IMR-90 (cell line): Measurements from ENCODE around the gene ATP5F1D. TPM values are rescaled to one million over a fixed set of nuclear protein-coding genes. Genes with fewer than 3 reads are reported as not detected.

Experiments
- ATAC-seq: fragments of 200-7000 bp; cut with Tn5 transposase; 2 replicates; pipeline ENCODE4 v1.9.1; 2020; ENCODE audit warnings: low read depth, mild to moderate bottlenecking, moderate library complexity
- BruUV-seq: library from RNA; stranded (reverse); fragments of 400-500 nt; replicated peaks from 2 replicates; lab custom pipeline; 2021; lab: Mats Ljungman, UMichigan
- CTCF ChIA-PET: fragments of 300-600 bp; formaldehyde crosslinking; extraction: SDS; loops from one replicate; lab custom pipeline; 2021; ENCODE audit warnings: antibody characterized with exemption; lab: Yijun Ruan, JAX
- POLR2A ChIA-PET: fragments of 300-600 bp; sonication (Branson Sonifier 250); formaldehyde crosslinking; loops from one replicate; lab custom pipeline; 2022; ENCODE audit warnings: antibody characterized with exemption; ENCODE audit not compliant: unreplicated experiment; lab: Charles Lee
- DNase-seq: peaks from one replicate; pipeline ENCODE4 v3.0.0; 2013
- H2AFZ ChIP-seq: replicated peaks from 2 replicates; pipeline ENCODE3; 2013; ENCODE audit warnings: low read length, mild to moderate bottlenecking; ENCODE audit not compliant: poor library complexity
- H2AK5ac ChIP-seq: 2 replicates; pipeline ENCODE4 v1.6.1; 2013; ENCODE audit warnings: low read depth, low read length, inconsistent platforms
- H2AK9ac ChIP-seq: replicated peaks from 2 replicates; pipeline ENCODE3; 2013; ENCODE audit warnings: mild to moderate bottlenecking, low read depth, low read length, moderate library complexity; ENCODE audit not compliant: poor library complexity
- H2BK120ac ChIP-seq: 2 replicates; pipeline ENCODE4 v1.6.1; 2013; ENCODE audit warnings: low read depth, low read length, inconsistent platforms
- H2BK15ac ChIP-seq: 3 replicates; pipeline ENCODE4 v1.6.1; 2013; ENCODE audit warnings: low read depth, low read length, inconsistent platforms
- H2BK20ac ChIP-seq: 2 replicates; pipeline ENCODE4 v1.6.1; 2013; ENCODE audit warnings: low read depth, mild to moderate bottlenecking, inconsistent platforms, low read length, moderate library complexity
- H2BK5ac ChIP-seq: 2 replicates; pipeline ENCODE4 v1.6.1; 2013; ENCODE audit warnings: mild to moderate bottlenecking, low read depth, low read length, inconsistent platforms; ENCODE audit not compliant: poor library complexity, severe bottlenecking
- H3K14ac ChIP-seq: replicated peaks from 2 replicates; pipeline ENCODE4 v1.6.1; 2013; ENCODE audit warnings: low read depth, low read length, inconsistent platforms
- H3K18ac ChIP-seq: 2 replicates; pipeline ENCODE4 v1.6.1; 2013; ENCODE audit warnings: low read depth, low read length, control low read depth
- H3K23ac ChIP-seq: 2 replicates; pipeline ENCODE4 v1.6.1; 2013; ENCODE audit warnings: low read depth, low read length, inconsistent platforms
- H3K27ac ChIP-seq: 2 replicates; pipeline ENCODE4 v1.5.1; 2013; ENCODE audit warnings: mild to moderate bottlenecking, control low read depth, low read length; ENCODE audit not compliant: insufficient read depth
- H3K27me3 ChIP-seq: 2 replicates; pipeline ENCODE4 v1.6.1; 2013; ENCODE audit warnings: low read length; ENCODE audit not compliant: control insufficient read depth, insufficient read depth
- H3K36me3 ChIP-seq: 2 replicates; pipeline ENCODE4 v1.6.1; 2013; ENCODE audit warnings: low read length, mixed read lengths; ENCODE audit not compliant: control insufficient read depth, insufficient read depth
- H3K4ac ChIP-seq: 2 replicates; pipeline ENCODE4 v1.6.1; 2013; ENCODE audit warnings: low read depth, low read length, inconsistent platforms
- H3K4me1 ChIP-seq: 2 replicates; pipeline ENCODE4 v1.6.1; 2013; ENCODE audit warnings: low read length, mixed read lengths; ENCODE audit not compliant: control insufficient read depth, insufficient read depth
- H3K4me2 ChIP-seq: 2 replicates; pipeline ENCODE4 v1.6.1; 2013; ENCODE audit warnings: low read depth, mild to moderate bottlenecking, control low read depth, low read length, moderate library complexity
- H3K4me3 ChIP-seq: 2 replicates; pipeline ENCODE4 v1.5.1; 2013; ENCODE audit warnings: low read depth, mild to moderate bottlenecking, control low read depth, low read length, moderate library complexity; ENCODE audit not compliant: insufficient read depth
- H3K56ac ChIP-seq: 2 replicates; pipeline ENCODE4 v1.6.1; 2013; ENCODE audit warnings: low read length, inconsistent platforms; ENCODE audit not compliant: insufficient read depth; ENCODE audit errors: extremely low read depth
- H3K79me1 ChIP-seq, 2 experiments: 2 replicates each; pipeline ENCODE4 v1.6.1; 2013; ENCODE audit warnings: low read length in 2 of 2, inconsistent platforms in 1 of 2, low read depth in 1 of 2
- H3K9ac ChIP-seq: 2 replicates; pipeline ENCODE4 v1.6.1; 2013; ENCODE audit warnings: low read depth, low read length, control low read depth
- H3K9me1 ChIP-seq: 2 replicates; pipeline ENCODE4 v1.6.1; 2013; ENCODE audit warnings: low read length, inconsistent platforms; ENCODE audit not compliant: insufficient read depth
- H3K9me3 ChIP-seq: 2 replicates; pipeline ENCODE4 v1.6.1; 2013; ENCODE audit warnings: low read length; ENCODE audit not compliant: control insufficient read depth, insufficient read depth
- H4K20me1 ChIP-seq: 2 replicates; pipeline ENCODE4 v1.6.1; 2013; ENCODE audit warnings: low read length, inconsistent platforms; ENCODE audit not compliant: insufficient read depth
- H4K5ac ChIP-seq: 2 replicates; pipeline ENCODE4 v1.6.1; 2013; ENCODE audit warnings: mild to moderate bottlenecking, low read depth, low read length, control low read depth
- H4K8ac ChIP-seq, 2 experiments: 2 replicates each; pipeline ENCODE4 v1.6.1; 2013; ENCODE audit warnings: low read depth in 2 of 2, low read length in 2 of 2, control low read depth in 1 of 2, inconsistent platforms in 1 of 2
- H4K91ac ChIP-seq: 2 replicates; pipeline ENCODE4 v1.6.1; 2013; ENCODE audit warnings: low read depth, low read length, inconsistent platforms; ENCODE audit not compliant: insufficient read depth
- BHLHE40 ChIP-seq: fragments of 150-350 bp; IDR thresholded peaks from 2 replicates; pipeline ENCODE4 v1.6.1; 2016; ENCODE audit warnings: mild to moderate bottlenecking, low read depth, low read length
- CEBPB ChIP-seq: IDR thresholded peaks from 2 replicates; pipeline ENCODE4 v1.6.1; 2012; ENCODE audit warnings: low read depth, low read length, improper control_type of control experiment
- CHD1 ChIP-seq: IDR thresholded peaks from 2 replicates; pipeline ENCODE4 v1.6.1; 2012; ENCODE audit warnings: low read depth, low read length, improper control_type of control experiment
- MAFK ChIP-seq: IDR thresholded peaks from 2 replicates; pipeline ENCODE4 v1.6.1; 2012; ENCODE audit warnings: low read depth, low read length, improper control_type of control experiment
- MAZ ChIP-seq: IDR thresholded peaks from 2 replicates; pipeline ENCODE4 v1.6.1; 2012; ENCODE audit warnings: low read depth, mild to moderate bottlenecking, low read length, improper control_type of control experiment, moderate library complexity, borderline replicate concordance
- MXI1 ChIP-seq: IDR thresholded peaks from 2 replicates; pipeline ENCODE4 v1.6.1; 2012; ENCODE audit warnings: low read depth, mild to moderate bottlenecking, low read length, moderate library complexity, borderline replicate concordance
- NFE2L2 ChIP-seq: fragments of 150-350 bp; IDR thresholded peaks from 2 replicates; pipeline ENCODE4 v1.6.1; 2016; ENCODE audit warnings: low read depth, mild to moderate bottlenecking, low read length
- POLR2A ChIP-seq: IDR thresholded peaks from 2 replicates; pipeline ENCODE4 v1.6.1; 2012; ENCODE audit warnings: mild to moderate bottlenecking, low read depth, low read length
- RFX5 ChIP-seq: IDR thresholded peaks from 2 replicates; pipeline ENCODE4 v1.8.0; 2012; ENCODE audit warnings: low read depth, mild to moderate bottlenecking, low read length, moderate library complexity
- WGBS, 2 experiments: methylation state at CpG; one replicate each; pipeline versions ENCODE4 v1.1.5 to v1.1.7; 2013; ENCODE audit warnings: missing lambda C conversion rate in 2 of 2; ENCODE audit not compliant: insufficient read length in 1 of 2; ENCODE audit errors: extremely low coverage in 2 of 2; 5-methylcytosine and 5-hydroxymethylcytosine counted together
- dilution Hi-C: fragments of 300-500 bp; cut with HindIII; formaldehyde crosslinking; loops from one replicate; pipeline ENCODE4 v1.14.3; 2018; ENCODE audit warnings: low sequenced_read_pairs; ENCODE audit not compliant: unreplicated experiment
- in situ Hi-C: fragments of 300-500 bp; cut with MboI; formaldehyde crosslinking; loops from 3 replicates; pipeline ENCODE4 v1.14.3; 2019; ENCODE audit warnings: low sequenced_read_pairs, inconsistent platforms, mixed read lengths
- intact Hi-C: fragments of 100-400 bp; cut with micrococcal nuclease; formaldehyde crosslinking; loops from 2 replicates; pipeline ENCODE4 v1.10.0; 2022
- polyA plus RNA-seq, 3 experiments: library from polyadenylated mRNA; depleted of rRNA; stranded (reverse); fragments of >200 nt; gene quantifications; 2 replicates each; pipeline ENCODE4 v1.2.3, GENCODE V29; 2012; ENCODE audit warnings: low replicate concordance in 1 of 3
- total RNA-seq: library from RNA; depleted of rRNA; stranded (reverse); fragments of >200 nt; gene quantifications from 2 replicates; pipeline ENCODE4 v1.2.3, GENCODE V29; 2012
- TF ChIP-seq, protein P1 (sequence below): fragments of 150-350 bp; IDR thresholded peaks from 2 replicates; pipeline ENCODE4 v1.6.1; 2017; ENCODE audit warnings: mild to moderate bottlenecking, antibody characterized with exemption, low read length, low read depth

Gene ATP5F1D
- total and polyA plus RNA-seq, 2 of the 4 experiments (the other 2 are of a cell fraction): 7.3 to 140 TPM

DNA sequence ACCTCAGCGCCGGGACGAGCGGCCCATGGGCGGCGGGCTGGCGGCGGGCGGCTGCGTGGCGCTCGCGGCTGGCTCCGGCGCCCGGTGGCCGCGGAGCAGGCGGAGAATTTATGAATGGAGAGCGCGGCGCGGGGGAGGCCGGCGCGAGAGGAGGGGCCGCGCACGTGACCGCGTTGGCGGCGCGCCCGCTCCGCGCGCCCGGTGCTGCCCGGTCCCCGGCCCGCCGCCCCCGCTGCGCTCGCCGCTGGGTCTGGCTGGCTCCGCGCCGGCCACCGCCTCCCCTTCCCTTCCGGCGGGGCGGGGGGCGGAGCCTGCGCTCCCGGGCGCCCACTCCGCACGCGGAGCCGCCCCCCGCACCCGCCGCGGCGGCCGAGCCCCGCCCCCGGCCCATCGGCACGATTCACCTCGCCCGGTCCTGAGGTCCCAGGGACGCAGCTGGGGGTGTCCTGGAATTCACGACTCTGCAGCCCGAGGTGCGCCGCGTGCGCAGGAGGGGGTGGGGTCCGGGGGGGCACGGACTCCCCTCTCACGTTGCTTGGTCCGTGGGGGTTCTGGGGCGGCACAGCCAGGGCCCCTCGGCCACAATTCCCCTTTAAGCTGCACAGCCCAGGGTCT, 3.7 kb upstream of the ATP5F1D start, which contains the start of gene CBARP:
Gene CBARP, minus strand, starts transcription at position 252 of the 615 bp plus-strand sequence. CDS start 1,905 bp downstream, outside the sequence.
- H3K27me3 ChIP-seq: no peaks in the 10 kb centered on the region
- H3K79me1 ChIP-seq: peaks cover 14 to 32% of the 10 kb centered on the region in 2 experiments
- peak; percentile 69 for TF ChIP-seq POLR2A
- TF ChIP-seq MAZ: peak; percentile 53
- no peak for TF ChIP-seq CHD1
- TF ChIP-seq, protein P1, sequence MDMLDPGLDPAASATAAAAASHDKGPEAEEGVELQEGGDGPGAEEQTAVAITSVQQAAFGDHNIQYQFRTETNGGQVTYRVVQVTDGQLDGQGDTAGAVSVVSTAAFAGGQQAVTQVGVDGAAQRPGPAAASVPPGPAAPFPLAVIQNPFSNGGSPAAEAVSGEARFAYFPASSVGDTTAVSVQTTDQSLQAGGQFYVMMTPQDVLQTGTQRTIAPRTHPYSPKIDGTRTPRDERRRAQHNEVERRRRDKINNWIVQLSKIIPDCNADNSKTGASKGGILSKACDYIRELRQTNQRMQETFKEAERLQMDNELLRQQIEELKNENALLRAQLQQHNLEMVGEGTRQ: peak; percentile 87
- TF ChIP-seq MAFK: no peak
- TF ChIP-seq BHLHE40: peak; percentile 81
- no peak for TF ChIP-seq CEBPB
- TF ChIP-seq RFX5: no peak
- no peak for TF ChIP-seq NFE2L2
- TF ChIP-seq MXI1: peak; percentile 46; the same call in 1 of the 2 replicates
- H4K20me1 ChIP-seq: peaks cover 25% of the 10 kb centered on the region
- H3K4me2 ChIP-seq: peak within 1 kb of the TSS; percentile 95
- H2AK9ac ChIP-seq: peak within 1 kb of the TSS; percentile 98
- DNase-seq: no peak
- peak within 1 kb of the TSS; percentile 93 for H3K9ac ChIP-seq
- H4K91ac ChIP-seq: peak within 1 kb of the TSS; percentile 66
- H3K4me1 ChIP-seq: peaks cover 28% of the 10 kb centered on the region
- peak within 1 kb of the TSS; percentile 93 for H2AK5ac ChIP-seq
- peak within 1 kb of the TSS; percentile 84 for H3K14ac ChIP-seq
- H3K4me3 ChIP-seq: peak within 1 kb of the TSS; percentile 94
- POLR2A ChIA-PET: interaction anchor here (0.7 kb wide), 1 partner anchor 31 kb away, joined by 5 read pairs; the partner anchor contains the start of gene CIRBP
- peak within 1 kb of the TSS; percentile 49; the same call in 1 of the 2 replicates for H3K56ac ChIP-seq
- peak; percentile 12 for ATAC-seq
- peak within 1 kb of the TSS; percentile 68 for H2BK5ac ChIP-seq
- no peaks in the 10 kb centered on the region for H3K9me3 ChIP-seq
- 0 out of 3 replicates have a peak within 1 kb of the TSS, but pooled peaks have one; percentile 43 for H2BK15ac ChIP-seq
- peak within 1 kb of the TSS; percentile 15; the same call in 1 of the 2 replicates for H3K18ac ChIP-seq
- peak within 1 kb of the TSS; percentile 58 for H4K5ac ChIP-seq
- no peak within 1 kb of the TSS for H2BK20ac ChIP-seq
- in situ Hi-C loops: no loop called here
- WGBS, 2 experiments: 1% methylated on average over 39 of the region's 87 CpGs; no CpG with 5 or more reads in 1 of the 2 experiments
- intact Hi-C loops: no loop called here
- peak within 1 kb of the TSS; percentile 64 for H3K27ac ChIP-seq
- BruUV-seq: no TSS peak
- H2BK120ac ChIP-seq: no peak within 1 kb of the TSS; the same call in 1 of the 2 replicates
- H3K9me1 ChIP-seq: no peaks in the 10 kb centered on the region
- CTCF ChIA-PET: interaction anchor here (2.0 kb wide), 1 partner anchor 125 kb away, joined by 7 read pairs; no protein-coding TSS in a partner anchor
- peak within 1 kb of the TSS; percentile 89 for H2AFZ ChIP-seq
- dilution Hi-C loops: no loop called here
- H3K36me3 ChIP-seq: peaks cover 27% of the 10 kb centered on the region; the same call in 1 of the 2 replicates
- H3K4ac ChIP-seq: peak within 1 kb of the TSS; percentile 65
- peak within 1 kb of the TSS; percentile 70 to 75; a peak in 2 of 4 replicates for H4K8ac ChIP-seq
- H3K23ac ChIP-seq: no peak within 1 kb of the TSS; the same call in 1 of the 2 replicates
